GM13977 (cell line): ENCODE measurements around the gene PDZRN4.
"Not testable (repeated sequence)": the region's sequence is repeated elsewhere in the genome, so short reads cannot be mapped to it uniquely, and the experiment has no call there.

Source experiments
- DNase-seq: peaks from one replicate; pipeline ENCODE4 v3.0.0; 2012; ENCODE audit warnings: low spot score
- in situ Hi-C: fragments of 300-500 bp; cut with MboI; formaldehyde crosslinking; loops from one replicate; pipeline ENCODE4 v1.12.0; 2022; ENCODE audit warnings: low sequenced_read_pairs, low pct_unique_long_range_greater_than_20kb, mixed read lengths, inconsistent platforms; ENCODE audit not compliant: unreplicated experiment
- TF ChIP-seq, protein P1 (sequence below): IDR thresholded peaks from 2 replicates; pipeline ENCODE4 v1.5.1; 2012; ENCODE audit warnings: mild to moderate bottlenecking, control low read depth; ENCODE audit not compliant: insufficient read depth; ENCODE audit errors: extremely low read depth, missing control alignments

Gene PDZRN4

DNA sequence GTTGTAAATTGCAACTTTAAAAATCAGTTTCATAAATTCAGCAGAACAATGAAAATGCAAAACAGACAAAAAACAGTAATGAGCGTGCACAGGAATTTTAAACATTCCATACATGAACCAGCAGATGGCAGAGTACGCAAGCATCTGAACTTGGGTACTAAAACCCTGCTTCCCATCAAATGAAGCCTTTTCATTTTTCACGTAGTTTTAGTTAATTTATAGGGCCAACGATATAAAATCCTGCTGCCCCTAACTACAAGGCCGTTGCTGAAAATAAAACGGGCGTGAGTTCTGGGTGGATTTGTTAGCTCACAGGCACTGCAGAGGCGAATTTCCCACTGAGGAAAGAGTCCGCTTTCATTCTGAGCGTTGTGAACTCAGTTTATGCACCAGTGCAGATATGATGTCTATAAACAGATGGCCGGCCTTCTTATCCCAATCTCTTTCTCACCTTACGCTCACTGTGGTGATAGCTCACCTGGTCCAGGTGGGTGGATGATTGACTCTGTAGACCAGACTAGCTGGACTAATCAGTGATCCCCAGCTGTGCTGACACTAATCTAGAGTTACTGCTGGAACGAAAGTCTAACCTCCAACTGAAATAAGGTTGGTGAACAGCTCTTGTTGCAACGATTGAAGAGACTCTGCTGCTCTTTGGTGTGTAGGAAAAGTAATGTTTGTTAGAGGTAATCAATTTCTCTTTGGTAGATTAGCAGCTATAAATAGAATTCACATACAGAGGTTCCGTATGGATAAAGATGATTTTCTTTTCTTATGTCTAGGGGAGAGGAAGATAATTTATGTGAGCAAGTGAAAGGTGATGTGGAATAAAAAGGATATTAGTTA, 89.2 kb downstream of the PDZRN4 start:
- in situ Hi-C loops, result loop anchor here (25.0 kb wide), 1 partner anchor 735 kb away; no protein-coding TSS in a partner anchor
- DNase-seq, result peak; percentile 36
- TF ChIP-seq, protein P1, sequence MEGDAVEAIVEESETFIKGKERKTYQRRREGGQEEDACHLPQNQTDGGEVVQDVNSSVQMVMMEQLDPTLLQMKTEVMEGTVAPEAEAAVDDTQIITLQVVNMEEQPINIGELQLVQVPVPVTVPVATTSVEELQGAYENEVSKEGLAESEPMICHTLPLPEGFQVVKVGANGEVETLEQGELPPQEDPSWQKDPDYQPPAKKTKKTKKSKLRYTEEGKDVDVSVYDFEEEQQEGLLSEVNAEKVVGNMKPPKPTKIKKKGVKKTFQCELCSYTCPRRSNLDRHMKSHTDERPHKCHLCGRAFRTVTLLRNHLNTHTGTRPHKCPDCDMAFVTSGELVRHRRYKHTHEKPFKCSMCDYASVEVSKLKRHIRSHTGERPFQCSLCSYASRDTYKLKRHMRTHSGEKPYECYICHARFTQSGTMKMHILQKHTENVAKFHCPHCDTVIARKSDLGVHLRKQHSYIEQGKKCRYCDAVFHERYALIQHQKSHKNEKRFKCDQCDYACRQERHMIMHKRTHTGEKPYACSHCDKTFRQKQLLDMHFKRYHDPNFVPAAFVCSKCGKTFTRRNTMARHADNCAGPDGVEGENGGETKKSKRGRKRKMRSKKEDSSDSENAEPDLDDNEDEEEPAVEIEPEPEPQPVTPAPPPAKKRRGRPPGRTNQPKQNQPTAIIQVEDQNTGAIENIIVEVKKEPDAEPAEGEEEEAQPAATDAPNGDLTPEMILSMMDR, result peak; percentile 58

DNA sequence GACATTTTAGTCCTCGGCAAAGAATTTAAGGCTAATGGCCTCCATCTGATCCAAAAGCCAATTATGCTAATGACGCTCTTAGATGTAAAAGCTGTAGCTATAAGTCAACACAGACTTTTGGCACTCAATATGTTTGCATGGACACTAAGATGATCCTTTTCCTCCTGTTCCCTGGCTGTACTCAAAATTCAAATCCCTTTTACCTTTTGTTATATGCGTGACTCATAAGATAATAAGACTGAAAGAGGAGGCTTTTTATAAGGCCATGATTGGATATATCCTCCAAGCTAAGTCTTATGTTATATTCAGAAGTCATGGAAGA, 89.8 kb downstream of the PDZRN4 start:
- DNase-seq, result no peak

DNA sequence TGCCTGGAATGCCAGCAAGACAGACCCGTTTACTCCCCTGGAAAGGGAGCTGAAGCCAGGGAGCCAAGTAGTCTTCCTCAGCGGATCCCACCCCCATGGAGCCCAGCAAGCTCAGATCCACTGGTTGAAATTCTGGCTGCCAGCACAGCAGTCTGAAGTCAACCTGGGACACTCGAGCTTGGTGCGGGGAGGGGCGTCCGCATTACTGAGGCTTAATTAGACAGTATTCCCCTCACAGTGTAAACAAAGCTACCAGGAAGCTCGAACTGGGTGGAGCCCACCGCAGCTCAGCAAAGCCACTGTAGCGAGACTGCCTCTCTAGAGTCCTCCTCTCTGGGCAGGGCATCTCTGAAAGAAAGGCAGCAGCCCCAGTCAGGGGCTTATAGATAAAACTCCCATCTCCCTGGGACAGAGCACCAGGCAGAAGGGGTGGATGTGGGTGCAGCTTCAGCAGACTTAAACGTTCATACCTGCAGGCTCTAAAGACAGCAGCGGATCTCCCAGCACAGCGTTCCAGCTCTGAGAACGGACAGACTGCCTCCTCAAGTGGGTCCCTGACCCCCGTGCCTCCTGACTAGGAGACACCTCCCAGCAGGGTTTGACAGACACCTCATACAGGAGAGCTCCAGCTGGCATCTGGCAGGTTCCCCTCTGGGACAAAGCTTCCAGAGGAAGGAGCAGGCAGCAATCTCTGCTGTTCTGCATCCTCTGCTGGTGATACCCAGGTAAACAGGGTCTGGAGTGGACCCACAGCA, 92.4 kb downstream of the PDZRN4 start:
- DNase-seq, result not testable (repeated sequence)
- in situ Hi-C loops, result loop anchor here (25.0 kb wide), 1 partner anchor 732 kb away; no protein-coding TSS in a partner anchor

More for the DNA sequence above, 89.8 kb downstream of the PDZRN4 start:
- in situ Hi-C loops, result loop anchor here (25.0 kb wide), 1 partner anchor 734 kb away; no protein-coding TSS in a partner anchor
- TF ChIP-seq, protein P1, result no peak

DNA sequence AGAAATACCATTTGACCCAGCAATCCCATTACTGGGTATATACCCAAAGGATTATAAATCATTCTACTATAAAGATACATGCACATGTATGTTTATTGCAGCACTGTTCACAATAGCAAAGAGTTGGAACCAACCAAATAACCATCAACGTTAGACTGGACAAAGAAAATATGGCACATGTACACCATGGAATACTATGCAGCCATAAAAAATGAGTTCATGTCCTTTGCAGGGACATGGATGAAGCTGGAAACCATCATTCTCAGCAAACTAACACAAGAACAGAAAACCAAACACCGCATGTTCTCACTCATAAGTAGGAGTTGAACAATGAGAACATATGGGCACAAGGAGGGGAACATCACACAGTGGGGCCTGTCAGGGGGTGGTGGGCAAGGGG, 97.3 kb downstream of the PDZRN4 start:
- in situ Hi-C loops, result loop anchor here (25.0 kb wide), 1 partner anchor 727 kb away; no protein-coding TSS in a partner anchor
- not testable (repeated sequence) for DNase-seq

DNA sequence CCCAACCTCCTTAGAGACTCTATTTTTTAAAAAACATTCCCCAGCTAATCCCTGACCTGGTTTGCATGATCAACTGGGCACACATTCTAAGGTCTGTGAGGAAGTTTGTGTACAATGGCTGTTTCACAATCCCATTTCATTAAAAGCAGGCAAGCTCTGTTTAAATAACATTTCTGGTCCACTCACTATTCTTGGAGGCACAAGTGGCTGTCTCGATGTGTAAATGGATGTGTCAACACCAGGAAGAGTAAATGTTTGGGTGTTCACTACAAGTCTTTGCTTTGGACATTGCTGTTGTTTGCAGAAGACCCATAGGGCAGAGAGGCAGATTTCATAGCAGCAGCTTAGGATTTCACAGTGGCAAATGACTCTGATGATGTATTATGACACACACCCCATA, 98.3 kb downstream of the PDZRN4 start:
- in situ Hi-C loops, result loop anchor here (25.0 kb wide), 1 partner anchor 726 kb away; no protein-coding TSS in a partner anchor
- no peak for DNase-seq

DNA sequence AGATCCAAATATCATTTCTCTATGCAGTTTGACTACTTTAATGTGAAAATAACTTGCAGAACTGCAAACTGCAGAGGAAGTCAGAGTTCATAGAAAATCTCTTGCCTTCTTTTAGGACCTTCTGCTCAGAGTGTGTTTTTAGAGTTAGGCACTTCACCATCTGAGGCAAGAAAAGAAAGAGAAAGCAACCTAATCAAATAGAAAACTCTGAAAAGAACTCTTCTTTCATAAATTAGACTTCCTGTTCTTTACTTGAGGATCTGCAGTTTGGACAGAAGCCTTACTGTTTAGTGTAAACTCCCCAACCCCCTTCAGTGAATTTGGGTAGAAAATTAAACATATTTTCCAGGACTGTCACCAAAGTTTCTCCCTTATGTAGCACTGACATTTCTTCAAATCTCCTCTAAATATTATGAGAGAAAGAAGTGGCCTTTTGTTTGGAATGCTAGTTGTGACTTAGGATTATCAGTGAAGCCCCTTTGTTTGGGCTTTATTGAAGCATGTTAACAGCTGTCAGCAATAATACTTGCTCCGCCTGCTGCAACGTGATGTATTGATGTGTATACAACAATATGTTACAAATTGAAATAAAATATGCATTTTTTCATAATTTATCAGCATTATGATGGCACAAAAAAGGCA, 99.5 kb downstream of the PDZRN4 start:
- TF ChIP-seq, protein P1, result no peak
- in situ Hi-C loops, result loop anchor here (25.0 kb wide), 1 partner anchor 725 kb away; no protein-coding TSS in a partner anchor
- DNase-seq, result no peak

More for the DNA sequence above, 98.3 kb downstream of the PDZRN4 start:
- TF ChIP-seq, protein P1, result no peak

DNA sequence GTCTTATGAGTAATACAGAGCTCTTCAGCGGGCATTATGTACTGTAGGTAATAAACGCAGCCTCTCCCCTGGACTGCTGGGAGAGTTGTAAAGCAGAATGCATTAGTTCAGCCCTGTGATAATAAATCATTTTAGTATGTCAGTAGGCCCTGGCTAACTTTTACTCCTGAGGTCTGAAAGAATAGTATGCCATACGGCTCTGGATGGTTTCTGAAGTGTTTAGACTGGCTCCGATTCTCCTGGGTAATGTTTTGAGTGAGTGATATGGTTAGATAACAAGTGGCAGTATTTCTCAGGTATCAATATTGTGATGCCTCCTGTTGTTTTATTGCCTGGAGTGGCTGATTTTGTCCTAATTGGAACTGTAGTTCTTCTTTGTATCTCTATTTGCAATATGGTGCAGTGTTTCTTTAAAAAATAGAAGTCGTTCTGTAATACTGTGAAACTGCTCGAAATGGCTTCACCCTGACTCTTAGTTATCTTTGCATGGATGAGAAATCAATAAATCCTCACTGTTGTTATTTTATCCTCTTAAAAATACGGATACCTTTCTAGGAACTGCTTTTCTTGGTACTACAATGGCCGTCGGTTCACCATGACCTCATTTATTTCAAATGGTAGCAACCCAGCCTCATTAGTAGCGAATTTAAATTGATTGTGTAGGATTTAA, 100.2 kb downstream of the PDZRN4 start:
- in situ Hi-C loops, result loop anchor here (25.0 kb wide), 1 partner anchor 724 kb away; no protein-coding TSS in a partner anchor
- DNase-seq, result no peak
- TF ChIP-seq, protein P1, result no peak
